Stimulated activated CD4-positive, alpha-beta T cell treated with anti-CD3 and anti-CD28 coated beads, TNF-alpha, amount 100 ng/mL, for 48 hours (primary cell): ENCODE results near the gene CFAP299.
"Not testable (repeated sequence)": the region's sequence is repeated elsewhere in the genome, so short reads cannot be mapped to it uniquely, and the experiment has no call there.

Experiments
- DNase-seq, 3 donors: peaks; one replicate each; pipeline ENCODE4 v3.0.0-alpha.2; 2020; ENCODE audit warnings: low read depth in 3 of 3

Gene CFAP299

GRCh38 chr4:80331693-80332092, 3.8 kb upstream of the CFAP299 start:
- no peak for DNase-seq

GRCh38 chr4:80333121-80333520, 2.4 kb upstream of the CFAP299 start:
- DNase-seq, result no peak

GRCh38 chr4:80334568-80334967, 962 bp upstream of the CFAP299 start:
- no peak for DNase-seq

GRCh38 chr4:80335226-80335553, 340 bp upstream of the CFAP299 start:
- no peak for DNase-seq

- DNase-seq, result no peak
These were observed 1.1 kb downstream of the CFAP299 start for GRCh38 chr4:80336582-80336981.

GRCh38 chr4:80340036-80340435, 4.5 kb downstream of the CFAP299 start:
- DNase-seq, result no peak

GRCh38 chr4:80342684-80343083, 7.2 kb downstream of the CFAP299 start:
- DNase-seq, result not testable (repeated sequence)

- no peak for DNase-seq
These were observed 8.4 kb downstream of the CFAP299 start for GRCh38 chr4:80343887-80344286.

GRCh38 chr4:80360084-80360483, 24.6 kb downstream of the CFAP299 start:
- no peak for DNase-seq

GRCh38 chr4:80360900-80361299, 25.4 kb downstream of the CFAP299 start:
- no peak for DNase-seq

- DNase-seq, result no peak
These were observed 25.9 kb downstream of the CFAP299 start for GRCh38 chr4:80361329-80361900.

- peak; percentile 4 to 26 (median 17) for DNase-seq
These were observed 27.1 kb downstream of the CFAP299 start for GRCh38 chr4:80362578-80363181.

- peak; percentile 18 to 27 (median 24) for DNase-seq
These were observed 30.4 kb downstream of the CFAP299 start for GRCh38 chr4:80365928-80366327.

GRCh38 chr4:80367737-80368136, 32.2 kb downstream of the CFAP299 start:
- no peak for DNase-seq

- DNase-seq, result no peak
These were observed 35.1 kb downstream of the CFAP299 start for GRCh38 chr4:80370635-80371034.

GRCh38 chr4:80371046-80371445, 35.5 kb downstream of the CFAP299 start:
- DNase-seq, result no peak

- no peak for DNase-seq
These were observed 38.6 kb downstream of the CFAP299 start for GRCh38 chr4:80374180-80374579.

- no peak for DNase-seq
These were observed 46.7 kb downstream of the CFAP299 start for GRCh38 chr4:80382090-80382832.

- no peak for DNase-seq
These were observed 50.1 kb downstream of the CFAP299 start for GRCh38 chr4:80385397-80386280.

GRCh38 chr4:80386281-80386886, 50.9 kb downstream of the CFAP299 start:
- DNase-seq, result no peak

GRCh38 chr4:80387390-80388283, 52.1 kb downstream of the CFAP299 start:
- DNase-seq, result no peak
